Measurements from ENCODE around the gene MYORG.
"Not testable (repeated sequence)": the region's sequence is repeated elsewhere in the genome, so short reads cannot be mapped to it uniquely, and the experiment has no call there.

Gene MYORG

GRCh38 chr9:34341659-34342295 is 34.9 kb downstream of the MYORG start:
- H3K4me1 Mint-ChIP-seq (ENCODE audit: low read depth), result peaks cover 34% of the 10 kb centered on the region
- peaks cover 83% of the 10 kb centered on the region for H3K36me3 Mint-ChIP-seq (ENCODE audit: low read depth)
- no peaks in the 10 kb centered on the region for H3K27me3 Mint-ChIP-seq
- intact Hi-C loops (cut with micrococcal nuclease), result no loop called here
- peak overlapping the region; percentile 78 for H3K27ac Mint-ChIP-seq
- H3K9me3 Mint-ChIP-seq, result no peaks in the 10 kb centered on the region
- no peak overlapping the region for H3K4me3 Mint-ChIP-seq

DNA sequence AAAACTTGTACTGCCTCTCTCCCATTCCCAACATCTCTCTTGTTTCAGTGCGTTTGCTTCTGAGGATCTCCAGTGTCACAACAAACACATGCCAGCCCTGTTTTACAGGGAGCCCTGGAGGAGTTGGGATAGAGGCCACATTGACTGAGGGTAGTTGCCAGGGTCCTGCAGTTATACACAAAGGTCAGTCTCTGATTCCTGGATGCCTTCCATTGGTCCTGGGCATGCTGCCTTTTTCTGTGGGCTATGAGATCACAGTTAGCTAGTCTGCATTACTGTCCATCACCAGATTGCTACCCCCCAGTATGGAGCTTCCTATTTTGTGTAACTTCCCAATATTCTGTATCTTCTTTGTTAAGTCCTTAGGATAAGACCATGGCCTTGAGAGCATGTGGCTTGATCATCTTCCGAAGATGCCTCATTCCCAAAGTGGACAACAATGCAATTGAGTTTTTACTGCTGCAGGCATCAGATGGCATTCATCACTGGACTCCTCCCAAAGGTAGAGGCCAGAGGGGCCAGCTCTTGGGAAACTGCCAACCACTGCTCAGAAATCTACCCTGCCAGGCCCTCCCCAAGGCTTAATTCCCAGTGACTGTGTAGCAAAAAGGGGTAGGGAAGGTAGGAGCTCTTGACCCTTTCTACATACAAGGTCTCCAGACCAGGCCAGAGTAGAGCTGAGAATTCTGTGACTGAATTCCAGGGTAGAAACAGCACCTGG is 37.9 kb downstream of the MYORG start:
- Mint-ChIP-seq H3K27ac (no peak overlapping the region), H3K4me3 (no peak overlapping the region), H3K27me3 (no peaks in the 10 kb centered on the region), H3K36me3 (ENCODE audit: low read depth) (peaks cover 63% of the 10 kb centered on the region), H3K4me1 (ENCODE audit: low read depth) (peaks cover 51% of the 10 kb centered on the region), H3K9me3 (no peaks in the 10 kb centered on the region)
- intact Hi-C loops (cut with micrococcal nuclease), result no loop called here

GRCh38 chr9:34338079-34338478 is 38.6 kb downstream of the MYORG start:
- H3K27ac Mint-ChIP-seq; intact Hi-C loops (cut with micrococcal nuclease): not testable (repeated sequence)

GRCh38 chr9:34337403-34337802 is 39.3 kb downstream of the MYORG start:
- no peak overlapping the region for H3K27ac Mint-ChIP-seq
- intact Hi-C loops (cut with micrococcal nuclease), result no loop called here
- H3K4me3 Mint-ChIP-seq, result no peak overlapping the region
- no peaks in the 10 kb centered on the region for H3K9me3 Mint-ChIP-seq
- no peaks in the 10 kb centered on the region for H3K27me3 Mint-ChIP-seq
- H3K36me3 Mint-ChIP-seq (ENCODE audit: low read depth), result peaks cover 53% of the 10 kb centered on the region
- H3K4me1 Mint-ChIP-seq (ENCODE audit: low read depth), result peaks cover 48% of the 10 kb centered on the region

More at GRCh38 chr9:34338079-34338478, 38.6 kb downstream of the MYORG start:
- not testable (repeated sequence) for H3K4me3 Mint-ChIP-seq, H3K27me3 Mint-ChIP-seq, H3K9me3 Mint-ChIP-seq
- Mint-ChIP-seq H3K36me3 (ENCODE audit: low read depth) (peaks cover 56% of the 10 kb centered on the region), H3K4me1 (ENCODE audit: low read depth) (peaks cover 46% of the 10 kb centered on the region)

- no peaks in the 10 kb centered on the region for H3K9me3 Mint-ChIP-seq
- peaks cover 42% of the 10 kb centered on the region for H3K4me1 Mint-ChIP-seq (ENCODE audit: low read depth)
- intact Hi-C loops (cut with micrococcal nuclease), result no loop called here
- no peaks in the 10 kb centered on the region for H3K27me3 Mint-ChIP-seq
- H3K4me3 Mint-ChIP-seq, result no peak overlapping the region
- H3K27ac Mint-ChIP-seq, result no peak overlapping the region
- peaks cover 41% of the 10 kb centered on the region for H3K36me3 Mint-ChIP-seq (ENCODE audit: low read depth)
Observed at GRCh38 chr9:34335376-34335775, 41.3 kb downstream of the MYORG start.

DNA sequence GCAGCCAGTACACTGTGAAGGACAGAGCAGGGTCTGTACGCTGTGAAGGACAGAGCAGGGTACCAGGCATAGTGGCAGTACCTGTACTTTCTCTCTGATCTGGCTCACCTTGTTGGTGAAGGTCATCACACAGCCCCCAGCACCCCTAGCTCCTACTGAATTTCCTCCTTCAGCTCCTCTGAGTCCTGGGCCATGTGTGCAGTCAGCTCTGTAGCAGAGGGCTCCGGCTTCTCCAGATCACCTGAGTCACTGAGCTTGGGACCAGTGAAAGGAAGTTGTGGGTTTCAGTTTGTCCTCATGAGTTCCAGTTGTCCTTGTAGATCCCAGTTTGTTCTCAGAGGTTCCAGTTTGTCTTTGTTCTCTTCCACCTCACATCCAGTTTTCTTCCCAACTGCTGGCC is 41.8 kb downstream of the MYORG start:
- H3K27me3 Mint-ChIP-seq, result no peaks in the 10 kb centered on the region
- no peak overlapping the region for H3K27ac Mint-ChIP-seq
- H3K4me3 Mint-ChIP-seq, result no peak overlapping the region
- intact Hi-C loops (cut with micrococcal nuclease), result no loop called here
- H3K36me3 Mint-ChIP-seq (ENCODE audit: low read depth), result peaks cover 39% of the 10 kb centered on the region
- H3K9me3 Mint-ChIP-seq, result no peaks in the 10 kb centered on the region
- H3K4me1 Mint-ChIP-seq (ENCODE audit: low read depth), result peaks cover 42% of the 10 kb centered on the region

GRCh38 chr9:34334337-34334824 is 42.3 kb downstream of the MYORG start:
- Mint-ChIP-seq H3K4me1 (ENCODE audit: low read depth) (peaks cover 45% of the 10 kb centered on the region), H3K4me3 (no peak overlapping the region), H3K27me3 (no peaks in the 10 kb centered on the region), H3K27ac (no peak overlapping the region), H3K36me3 (ENCODE audit: low read depth) (peaks cover 39% of the 10 kb centered on the region), H3K9me3 (no peaks in the 10 kb centered on the region)
- intact Hi-C loops (cut with micrococcal nuclease), result no loop called here

GRCh38 chr9:34333836-34334235 is 42.9 kb downstream of the MYORG start:
- Mint-ChIP-seq H3K27ac (no peak overlapping the region), H3K36me3 (ENCODE audit: low read depth) (peaks cover 39% of the 10 kb centered on the region), H3K27me3 (no peaks in the 10 kb centered on the region), H3K9me3 (no peaks in the 10 kb centered on the region), H3K4me1 (ENCODE audit: low read depth) (peaks cover 45% of the 10 kb centered on the region), H3K4me3 (no peak overlapping the region)
- intact Hi-C loops (cut with micrococcal nuclease), result loop anchor here (2.0 kb wide), 1 partner anchor 167 kb away; no protein-coding TSS in a partner anchor

- no peak overlapping the region for H3K27ac Mint-ChIP-seq
- peaks cover 28% of the 10 kb centered on the region for H3K36me3 Mint-ChIP-seq (ENCODE audit: low read depth)
- H3K27me3 Mint-ChIP-seq, result no peaks in the 10 kb centered on the region
- H3K9me3 Mint-ChIP-seq, result no peaks in the 10 kb centered on the region
- H3K4me3 Mint-ChIP-seq, result no peak overlapping the region
- peaks cover 45% of the 10 kb centered on the region for H3K4me1 Mint-ChIP-seq (ENCODE audit: low read depth)
- intact Hi-C loops (cut with micrococcal nuclease), result loop anchor here (1.0 to 2.0 kb wide), 2 partner anchors 47 to 168 kb away; no protein-coding TSS in a partner anchor
Observed at GRCh38 chr9:34332076-34332964, 44.4 kb downstream of the MYORG start.

GRCh38 chr9:34331196-34331595 is 45.5 kb downstream of the MYORG start:
- Mint-ChIP-seq H3K9me3 (no peaks in the 10 kb centered on the region), H3K4me1 (ENCODE audit: low read depth) (peaks cover 51% of the 10 kb centered on the region), H3K4me3 (no peak overlapping the region), H3K36me3 (ENCODE audit: low read depth) (peaks cover 17% of the 10 kb centered on the region), H3K27ac (no peak overlapping the region), H3K27me3 (no peaks in the 10 kb centered on the region)
- intact Hi-C loops (cut with micrococcal nuclease), result no loop called here

DNA sequence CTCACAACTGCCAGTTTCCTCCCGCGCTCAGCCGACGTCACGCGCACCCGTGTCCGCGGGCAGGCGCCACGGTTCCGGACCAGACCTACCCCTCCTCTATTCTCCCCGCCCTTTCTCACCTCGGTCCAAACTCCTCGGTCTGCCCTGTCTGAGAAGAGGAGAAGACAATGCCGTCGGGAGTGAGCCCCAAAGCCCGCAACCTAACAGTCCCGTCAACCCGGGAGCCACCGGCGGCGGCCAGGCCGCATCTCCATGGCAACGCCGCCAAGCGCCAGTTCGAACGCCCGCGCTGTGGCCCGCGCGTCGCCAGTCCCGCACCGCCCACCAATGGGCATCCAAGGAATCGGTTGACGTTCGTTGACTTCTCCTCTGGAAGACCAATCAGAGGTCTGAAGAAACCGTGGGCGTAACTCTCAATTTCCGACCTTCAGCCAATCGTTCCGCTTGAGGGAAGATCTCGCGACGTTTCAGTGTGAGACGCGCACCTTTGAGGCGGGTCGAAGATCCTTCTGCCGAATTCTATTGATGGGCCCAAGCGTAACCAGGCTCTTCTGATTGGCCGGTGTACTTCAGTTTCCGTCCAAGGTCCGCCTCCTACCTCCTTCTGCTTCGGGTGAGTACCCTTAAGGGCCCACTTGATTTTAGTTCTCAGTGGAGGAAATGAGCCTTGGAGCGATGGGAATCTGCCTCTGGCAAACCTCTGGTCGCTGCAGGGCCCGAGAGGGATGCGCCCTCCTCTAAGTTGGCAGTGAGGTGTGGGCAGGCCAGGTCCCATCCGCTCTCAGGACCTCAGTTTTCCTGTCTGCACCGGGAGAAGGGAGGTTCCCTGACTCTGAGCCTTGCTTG is 47.5 kb downstream of the MYORG start, which contains the start of the genes KIF24 and NUDT2:
Gene KIF24 (minus strand): TSS at position 282 of the 846 bp plus-strand sequence. CDS start 17,922 bp downstream, outside the sequence.
Gene NUDT2 (plus strand): TSS at position 583 of the 846 bp plus-strand sequence. CDS start 9,471 bp downstream, outside the sequence.
- peak within 1 kb of the TSS; percentile 90 for H3K4me3 Mint-ChIP-seq
- H3K36me3 Mint-ChIP-seq (ENCODE audit: low read depth), result peaks cover 16% of the 10 kb centered on the region
- no peaks in the 10 kb centered on the region for H3K27me3 Mint-ChIP-seq
- peaks cover 43% of the 10 kb centered on the region for H3K4me1 Mint-ChIP-seq (ENCODE audit: low read depth)
- no peaks in the 10 kb centered on the region for H3K9me3 Mint-ChIP-seq
- intact Hi-C loops (cut with micrococcal nuclease), result loop anchor here (1.0 to 5.0 kb wide), 3 partner anchors 38 to 202 kb away; partner anchors contain the start of gene DCAF12
- peak within 1 kb of the TSS; percentile 95 for H3K27ac Mint-ChIP-seq

- Mint-ChIP-seq H3K4me3 (peak overlapping the region; percentile 90), H3K27me3 (no peaks in the 10 kb centered on the region), H3K4me1 (ENCODE audit: low read depth) (peaks cover 44% of the 10 kb centered on the region), H3K9me3 (no peaks in the 10 kb centered on the region), H3K27ac (peak overlapping the region; percentile 95), H3K36me3 (ENCODE audit: low read depth) (peaks cover 16% of the 10 kb centered on the region)
- intact Hi-C loops (cut with micrococcal nuclease), result loop anchor here (2.0 to 5.0 kb wide), 2 partner anchors 38 to 201 kb away; partner anchors contain the start of gene DCAF12
Observed at GRCh38 chr9:34328500-34328986, 48.2 kb downstream of the MYORG start.

Data from dendritic cell treated with granulocyte-macrophage colony-stimulating factor and Interleukin-4, amounts not matched to agents 40 ng/mL and 50 ng/mL, for 4 days (primary cell).